Panc1 (cell line): ENCODE measurements around the gene B3GALNT1. TPM values are rescaled to one million over a fixed set of nuclear protein-coding genes. Genes with fewer than 3 reads are reported as not detected.
"Not testable (repeated sequence)": the region's sequence is repeated elsewhere in the genome, so short reads cannot be mapped to it uniquely, and the experiment has no call there.

ENCODE experiments used
- ATAC-seq: fragments of 200-7000 bp; cut with Tn5 transposase; 2 replicates; pipeline ENCODE4 v1.9.1; 2020; ENCODE audit warnings: mild to moderate bottlenecking, moderate library complexity
- BruUV-seq: library from RNA; stranded (reverse); fragments of 400-500 nt; replicated peaks from 2 replicates; lab custom pipeline; 2021; lab: Mats Ljungman, UMichigan
- CTCF ChIA-PET: fragments of 300-600 bp; sonication (Branson Sonifier 250); formaldehyde crosslinking; loops from one replicate; lab custom pipeline; 2022; ENCODE audit warnings: antibody characterized with exemption; lab: Charles Lee
- POLR2A ChIA-PET: fragments of 300-600 bp; sonication (Branson Sonifier 250); formaldehyde crosslinking; loops from one replicate; lab custom pipeline; 2022; ENCODE audit warnings: antibody characterized with exemption; lab: Charles Lee
- DNase-seq: peaks from one replicate; pipeline ENCODE4 v3.0.0-alpha.2; 2010; ENCODE audit warnings: low read depth, low spot score
- H3K27ac ChIP-seq: 2 replicates; pipeline ENCODE4 v1.5.1; 2011; ENCODE audit warnings: mild to moderate bottlenecking, low read length, inconsistent platforms
- H3K27me3 ChIP-seq: fragments of 200-500 bp; sonication (Bioruptor generic); 2 replicates; pipeline ENCODE4 v1.6.0; 2014; ENCODE audit warnings: low read length, inconsistent platforms; ENCODE audit not compliant: control insufficient read depth, insufficient read depth
- H3K36me3 ChIP-seq: fragments of 200-500 bp; sonication (Bioruptor generic); 2 replicates; pipeline ENCODE4 v1.5.1; 2014; ENCODE audit warnings: inconsistent platforms, mild to moderate bottlenecking, low read length, moderate library complexity; ENCODE audit not compliant: control insufficient read depth, insufficient read depth
- H3K4me1 ChIP-seq: 2 replicates; pipeline ENCODE4 v1.5.1; 2011; ENCODE audit warnings: inconsistent platforms, mild to moderate bottlenecking, low read length, moderate library complexity; ENCODE audit not compliant: control insufficient read depth, insufficient read depth
- H3K4me3 ChIP-seq, 2 experiments: 2 replicates each; pipeline ENCODE4 v1.5.1; 2011 to 2012; ENCODE audit warnings: low read depth in 2 of 2, low read length in 2 of 2, mild to moderate bottlenecking in 2 of 2, inconsistent platforms in 1 of 2, moderate library complexity in 1 of 2
- H3K9me3 ChIP-seq: fragments of 200-500 bp; sonication (Bioruptor generic); 2 replicates; pipeline ENCODE4 v1.5.1; 2014; ENCODE audit warnings: low read depth, mild to moderate bottlenecking, inconsistent platforms, low read length, moderate library complexity; ENCODE audit not compliant: control insufficient read depth, insufficient read depth
- TCF7L2 ChIP-seq: IDR thresholded peaks from 2 replicates; pipeline ENCODE4 v1.6.1; 2011; ENCODE audit warnings: mild to moderate bottlenecking, low read depth, low read length, inconsistent platforms
- in situ Hi-C: cut with HindIII; loops from 2 replicates; pipeline ENCODE4 v1.10.0; 2016; ENCODE audit warnings: low sequenced_read_pairs, low pct_unique_long_range_greater_than_20kb
- intact Hi-C: fragments of 100-400 bp; cut with micrococcal nuclease; formaldehyde crosslinking; loops from one replicate; pipeline ENCODE4 v1.10.0; 2022; ENCODE audit not compliant: unreplicated experiment
- total RNA-seq: library from RNA; stranded (reverse); gene quantifications from one replicate; pipeline ENCODE4 v1.2.1, GENCODE V29; 2021; ENCODE audit not compliant: unreplicated experiment
- TF ChIP-seq, protein P1 (sequence below): fragments of 450-650 bp; IDR thresholded peaks from 2 replicates; pipeline ENCODE4 v1.5.1; 2017; ENCODE audit warnings: mild to moderate bottlenecking
- TF ChIP-seq, protein P2 (sequence below), 2 experiments: IDR thresholded peaks; 2 replicates each; pipeline ENCODE4 v1.6.1; 2011 to 2012; ENCODE audit warnings: low read depth in 2 of 2, control low read depth in 1 of 2, low read length in 1 of 2, mild to moderate bottlenecking in 1 of 2, moderate library complexity in 1 of 2; ENCODE audit not compliant: insufficient read depth in 1 of 2

The B3GALNT1 gene
- total RNA-seq, 1 experiment from 2014 or later = 31.1 TPM

DNA sequence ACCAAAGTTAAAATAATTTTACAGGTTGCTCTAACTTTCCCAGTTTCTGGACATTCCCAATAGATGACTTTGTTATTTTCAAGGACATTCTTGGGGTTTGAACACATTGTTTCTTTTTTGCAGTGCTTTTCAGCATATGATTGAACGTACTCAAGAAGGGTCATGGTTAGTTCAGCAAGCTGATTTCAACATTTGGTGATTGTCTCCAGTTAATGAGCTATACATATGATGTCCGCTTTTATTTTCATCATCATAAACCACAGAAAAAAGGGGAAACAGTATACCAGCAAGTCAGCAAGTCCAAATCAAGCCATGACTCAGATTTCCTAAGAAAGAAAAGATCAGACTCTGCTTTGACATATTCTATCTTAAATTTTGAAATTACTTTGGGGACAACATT is 69.4 kb downstream of the B3GALNT1 start:
- Histone ChIP-seq H3K4me1 (no peaks in the 10 kb centered on the region), H3K27ac (no peak overlapping the region), H3K4me3 (no peak overlapping the region), H3K27me3 (no peaks in the 10 kb centered on the region), H3K9me3 (no peaks in the 10 kb centered on the region), H3K36me3 (no peaks in the 10 kb centered on the region)
- intact Hi-C loops (no loop called here), in situ Hi-C loops (no loop called here)
- TF ChIP-seq TCF7L2 = no peak
- TF ChIP-seq, protein P1, sequence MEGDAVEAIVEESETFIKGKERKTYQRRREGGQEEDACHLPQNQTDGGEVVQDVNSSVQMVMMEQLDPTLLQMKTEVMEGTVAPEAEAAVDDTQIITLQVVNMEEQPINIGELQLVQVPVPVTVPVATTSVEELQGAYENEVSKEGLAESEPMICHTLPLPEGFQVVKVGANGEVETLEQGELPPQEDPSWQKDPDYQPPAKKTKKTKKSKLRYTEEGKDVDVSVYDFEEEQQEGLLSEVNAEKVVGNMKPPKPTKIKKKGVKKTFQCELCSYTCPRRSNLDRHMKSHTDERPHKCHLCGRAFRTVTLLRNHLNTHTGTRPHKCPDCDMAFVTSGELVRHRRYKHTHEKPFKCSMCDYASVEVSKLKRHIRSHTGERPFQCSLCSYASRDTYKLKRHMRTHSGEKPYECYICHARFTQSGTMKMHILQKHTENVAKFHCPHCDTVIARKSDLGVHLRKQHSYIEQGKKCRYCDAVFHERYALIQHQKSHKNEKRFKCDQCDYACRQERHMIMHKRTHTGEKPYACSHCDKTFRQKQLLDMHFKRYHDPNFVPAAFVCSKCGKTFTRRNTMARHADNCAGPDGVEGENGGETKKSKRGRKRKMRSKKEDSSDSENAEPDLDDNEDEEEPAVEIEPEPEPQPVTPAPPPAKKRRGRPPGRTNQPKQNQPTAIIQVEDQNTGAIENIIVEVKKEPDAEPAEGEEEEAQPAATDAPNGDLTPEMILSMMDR = no peak
- TF ChIP-seq, protein P2, sequence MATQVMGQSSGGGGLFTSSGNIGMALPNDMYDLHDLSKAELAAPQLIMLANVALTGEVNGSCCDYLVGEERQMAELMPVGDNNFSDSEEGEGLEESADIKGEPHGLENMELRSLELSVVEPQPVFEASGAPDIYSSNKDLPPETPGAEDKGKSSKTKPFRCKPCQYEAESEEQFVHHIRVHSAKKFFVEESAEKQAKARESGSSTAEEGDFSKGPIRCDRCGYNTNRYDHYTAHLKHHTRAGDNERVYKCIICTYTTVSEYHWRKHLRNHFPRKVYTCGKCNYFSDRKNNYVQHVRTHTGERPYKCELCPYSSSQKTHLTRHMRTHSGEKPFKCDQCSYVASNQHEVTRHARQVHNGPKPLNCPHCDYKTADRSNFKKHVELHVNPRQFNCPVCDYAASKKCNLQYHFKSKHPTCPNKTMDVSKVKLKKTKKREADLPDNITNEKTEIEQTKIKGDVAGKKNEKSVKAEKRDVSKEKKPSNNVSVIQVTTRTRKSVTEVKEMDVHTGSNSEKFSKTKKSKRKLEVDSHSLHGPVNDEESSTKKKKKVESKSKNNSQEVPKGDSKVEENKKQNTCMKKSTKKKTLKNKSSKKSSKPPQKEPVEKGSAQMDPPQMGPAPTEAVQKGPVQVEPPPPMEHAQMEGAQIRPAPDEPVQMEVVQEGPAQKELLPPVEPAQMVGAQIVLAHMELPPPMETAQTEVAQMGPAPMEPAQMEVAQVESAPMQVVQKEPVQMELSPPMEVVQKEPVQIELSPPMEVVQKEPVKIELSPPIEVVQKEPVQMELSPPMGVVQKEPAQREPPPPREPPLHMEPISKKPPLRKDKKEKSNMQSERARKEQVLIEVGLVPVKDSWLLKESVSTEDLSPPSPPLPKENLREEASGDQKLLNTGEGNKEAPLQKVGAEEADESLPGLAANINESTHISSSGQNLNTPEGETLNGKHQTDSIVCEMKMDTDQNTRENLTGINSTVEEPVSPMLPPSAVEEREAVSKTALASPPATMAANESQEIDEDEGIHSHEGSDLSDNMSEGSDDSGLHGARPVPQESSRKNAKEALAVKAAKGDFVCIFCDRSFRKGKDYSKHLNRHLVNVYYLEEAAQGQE (IDR thresholded peaks at IDR 0.05; ENCODE audit: insufficient read depth in 1 of 2, low read depth in 2 of 2, low read length in 1 of 2) = no peak
- ChIA-PET CTCF (no interaction called here), POLR2A (interaction anchor here (0.6 to 0.7 kb wide), 2 partner anchors 132 to 388 kb away, joined by 4 to 5 read pairs; no protein-coding TSS in a partner anchor)
- DNase-seq (no peak), ATAC-seq (no peak)
- no TSS peak for BruUV-seq

DNA sequence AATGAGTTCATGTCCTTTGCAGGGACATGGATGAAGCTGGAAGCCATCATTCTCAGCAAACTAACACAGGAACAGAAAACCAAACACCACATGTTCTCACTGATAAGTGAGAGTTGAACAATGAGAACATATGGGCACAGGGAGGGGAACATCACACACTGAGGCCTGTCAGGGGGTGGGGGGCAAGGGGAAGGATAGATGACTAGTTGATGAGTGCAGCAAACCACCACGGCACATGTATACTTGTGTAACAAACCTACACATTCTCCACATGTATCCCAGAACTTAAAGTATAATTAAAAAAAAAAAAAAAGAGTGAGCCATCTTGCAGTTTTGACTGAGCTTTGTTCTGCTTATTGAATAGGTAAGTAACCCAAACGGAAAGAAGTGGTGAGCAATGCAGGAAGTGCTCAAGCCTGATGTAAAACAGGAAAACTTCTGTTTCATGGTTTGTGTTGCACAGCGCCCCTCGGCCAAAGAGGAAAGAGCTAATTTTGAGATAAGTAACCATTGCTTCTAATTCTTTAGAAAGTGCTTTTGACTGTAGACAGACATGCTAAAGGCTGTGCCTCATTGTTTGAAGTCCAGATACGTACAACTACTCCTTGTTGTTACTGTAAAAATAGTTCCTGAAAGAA is 70.1 kb downstream of the B3GALNT1 start:
- H3K4me3 ChIP-seq, DNase-seq, H3K9me3 ChIP-seq, in situ Hi-C loops, BruUV-seq, H3K27me3 ChIP-seq, H3K27ac ChIP-seq, H3K4me1 ChIP-seq, CTCF ChIA-PET, H3K36me3 ChIP-seq, intact Hi-C loops, ATAC-seq: not testable (repeated sequence)
- POLR2A ChIA-PET = interaction anchor here (0.6 to 0.7 kb wide), 2 partner anchors 131 to 389 kb away, joined by 4 to 5 read pairs; no protein-coding TSS in a partner anchor

Other genes starting within 250 kb of the B3GALNT1 start
- 64.6 TPM for gene NMD3, start 116.0 kb upstream of the B3GALNT1 start, total RNA-seq